T-helper 9 cell (primary cell): ENCODE measurements around the gene RAB40B.
A peak's percentile ranks its signal among the peaks of the same experiment; 100 is the strongest.

ENCODE experiments used
- DNase-seq: peaks from one replicate; pipeline ENCODE4 v3.0.0-alpha.2; 2020

RAB40B gene

DNA sequence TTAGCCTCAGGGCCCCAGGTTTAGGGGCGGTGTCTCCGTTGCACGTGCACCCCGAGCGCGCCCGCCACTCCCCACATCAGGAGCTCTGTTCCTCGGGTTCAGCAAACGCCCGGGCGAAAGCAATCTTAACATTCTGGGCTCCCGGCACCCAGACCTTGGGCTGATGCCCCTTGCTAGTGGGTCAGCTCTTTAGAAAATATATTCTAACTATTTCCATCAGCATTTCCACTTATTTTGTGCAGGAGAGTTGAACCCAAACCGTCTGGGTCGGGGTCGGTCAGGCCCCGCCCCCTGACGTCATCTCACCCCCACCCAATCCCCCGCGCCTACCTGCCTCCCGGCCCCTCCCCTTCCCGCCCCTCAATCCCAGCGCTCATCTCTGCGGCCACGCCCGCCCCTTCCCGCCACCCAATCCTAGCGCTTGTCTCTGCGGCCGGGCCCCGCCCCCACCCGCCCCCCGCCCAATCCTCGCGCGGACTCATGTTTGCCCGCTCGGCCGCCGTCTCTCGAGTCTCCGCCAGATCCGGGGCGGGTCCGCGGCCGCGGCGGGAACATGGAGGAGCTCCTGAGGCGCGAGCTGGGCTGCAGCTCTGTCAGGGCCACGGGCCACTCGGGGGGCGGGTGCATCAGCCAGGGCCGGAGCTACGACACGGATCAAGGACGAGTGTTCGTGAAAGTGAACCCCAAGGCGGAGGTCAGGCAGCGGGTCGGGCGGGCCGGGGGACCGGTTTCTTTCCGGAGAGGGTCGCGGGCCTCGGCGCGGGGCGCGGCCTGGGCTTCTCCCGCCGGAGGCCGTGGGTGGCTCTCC is 17.9 kb upstream of the RAB40B start, which contains the start of gene FN3KRP:
FN3KRP (plus strand) TSS at position 504 of the 808 bp plus-strand sequence; CDS start at position 554, 50 bp downstream.
- DNase-seq = peak; percentile 94

DNA sequence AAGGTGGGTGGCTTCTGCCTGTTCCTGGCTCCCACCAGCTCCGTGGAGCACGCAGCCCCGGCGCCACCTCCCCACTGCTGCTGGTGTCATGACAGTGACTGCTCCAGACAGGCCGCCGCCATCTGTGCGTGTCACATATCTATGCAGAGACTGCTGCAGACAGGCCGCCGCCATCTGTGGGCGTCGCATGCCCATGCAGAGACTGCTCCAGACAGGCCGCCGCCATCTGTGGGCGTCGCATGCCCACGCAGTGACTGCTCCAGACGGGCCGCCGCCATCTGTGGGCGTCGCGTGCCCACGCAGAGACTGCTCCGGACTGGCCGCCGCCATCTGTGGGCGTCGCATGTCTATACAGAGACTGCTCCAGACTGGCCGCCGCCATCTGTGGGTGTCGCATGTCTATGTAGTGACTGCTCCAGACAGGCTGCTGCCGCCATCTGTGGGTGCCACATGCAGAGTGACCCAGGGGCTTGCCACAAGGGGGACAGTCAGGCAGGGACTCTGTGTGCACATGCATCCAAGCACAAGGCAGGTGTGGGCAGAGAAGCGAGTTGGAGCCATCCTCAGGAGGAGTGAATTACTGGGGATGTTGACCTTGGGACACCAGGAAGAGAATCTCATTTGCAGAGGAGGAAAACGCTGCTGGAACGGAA is 14.7 kb upstream of the RAB40B start:
- no peak for DNase-seq

DNA sequence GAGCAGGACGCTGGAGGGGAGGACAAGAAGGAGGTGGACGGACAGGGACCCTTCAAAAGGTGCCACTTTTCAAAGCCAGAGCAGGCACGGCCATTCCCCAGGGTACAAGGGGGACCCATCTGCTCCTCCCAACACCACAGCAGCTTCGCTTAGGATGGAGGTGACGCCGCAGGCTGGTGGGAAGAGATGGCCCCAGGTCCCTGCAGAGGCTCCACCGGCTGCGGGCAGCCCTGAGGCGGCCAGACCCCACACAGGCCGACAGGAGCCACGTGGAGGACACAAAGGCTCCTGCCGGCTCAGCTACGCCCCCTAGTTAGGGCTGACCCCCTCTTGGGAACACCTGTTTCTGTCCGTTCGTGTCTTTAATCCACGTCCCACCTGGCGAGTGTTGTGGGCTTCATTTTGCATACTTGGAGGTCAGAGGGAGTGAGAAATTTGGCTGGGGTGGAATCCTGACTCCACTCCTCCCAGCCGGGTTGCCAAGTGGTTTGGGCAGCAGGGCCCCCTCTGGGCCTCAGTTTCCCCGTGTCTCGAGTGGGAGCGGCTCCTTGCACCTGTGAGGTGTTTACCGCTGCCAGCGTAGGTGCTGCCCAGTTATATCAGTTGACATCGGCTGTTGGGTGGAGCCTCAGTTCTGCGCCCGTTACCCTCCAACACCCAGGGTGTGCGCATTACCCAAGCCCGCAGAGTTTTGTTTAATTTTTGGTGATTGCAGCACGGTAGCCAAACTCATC is 12.2 kb upstream of the RAB40B start:
- DNase-seq = no peak

DNA sequence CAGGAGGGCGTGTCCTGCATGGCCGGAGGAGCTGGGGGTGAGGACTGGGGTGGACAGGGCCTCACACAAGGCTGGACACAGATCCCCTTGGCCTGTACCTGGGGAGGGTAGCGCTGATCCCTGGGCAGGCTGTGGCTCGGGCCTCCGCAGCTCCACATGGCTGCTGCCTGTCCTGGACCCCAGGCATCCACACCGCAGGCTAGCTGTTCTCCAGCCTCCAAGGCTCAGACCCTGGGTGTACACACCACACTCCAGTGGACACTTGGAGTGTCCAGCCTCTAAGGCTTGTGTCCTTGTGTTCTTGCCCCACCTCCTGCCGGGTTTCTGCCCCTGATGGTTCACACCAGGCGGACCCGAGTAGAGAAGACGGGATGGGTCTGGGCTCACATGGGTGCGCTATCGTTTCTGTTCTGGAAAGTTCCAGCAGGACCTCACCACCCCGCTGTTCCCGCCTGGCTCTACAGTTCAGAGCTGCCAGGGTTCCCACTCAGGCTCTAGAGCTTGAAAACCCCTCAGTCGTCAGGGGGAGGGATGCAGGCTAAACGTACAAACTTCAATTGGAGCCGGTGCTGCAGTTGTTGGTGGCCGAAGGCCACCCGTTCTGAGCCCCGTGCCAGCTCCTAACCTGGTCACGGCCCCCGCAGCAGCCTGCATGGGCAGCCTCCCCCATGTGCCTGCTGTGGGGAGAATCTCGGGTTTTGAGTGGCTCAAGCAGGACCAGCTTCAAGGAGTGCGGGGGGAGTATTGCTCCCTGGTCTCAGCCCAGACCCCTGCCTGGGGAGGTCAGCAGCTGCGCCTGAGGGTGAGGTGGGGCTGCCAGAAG is 11.4 kb upstream of the RAB40B start:
- DNase-seq = no peak

DNA sequence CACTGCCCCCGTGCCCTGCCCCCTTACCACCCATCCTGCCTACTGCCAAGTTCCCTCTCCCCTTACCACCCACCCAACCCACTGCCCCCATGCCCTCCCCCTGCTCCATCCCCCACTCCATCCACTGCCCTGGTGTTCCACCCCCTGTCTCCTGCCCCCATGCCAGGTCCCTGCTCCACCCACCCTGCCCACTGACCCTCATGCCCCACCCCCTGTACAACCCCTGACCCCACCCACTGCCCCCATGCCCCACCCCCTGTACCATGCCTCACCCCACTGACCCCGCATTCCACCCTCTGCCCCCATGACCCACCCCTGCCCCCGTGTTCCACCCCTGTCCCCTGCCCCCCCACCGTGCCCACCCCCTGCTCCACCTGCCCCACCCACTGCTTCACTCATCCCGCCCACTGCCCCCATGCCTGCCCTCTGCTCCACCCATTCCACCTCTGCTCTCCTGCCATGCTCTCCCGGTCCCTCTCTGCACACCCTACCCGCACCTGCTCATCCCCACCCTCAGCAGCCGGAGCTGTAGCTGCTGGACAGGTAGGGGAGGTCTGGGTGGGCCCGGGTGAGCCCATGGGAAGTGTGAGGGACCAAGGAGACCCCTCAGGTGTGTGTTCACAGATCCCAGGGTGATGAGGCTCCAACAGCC is 10.7 kb upstream of the RAB40B start:
- DNase-seq = no peak

DNA sequence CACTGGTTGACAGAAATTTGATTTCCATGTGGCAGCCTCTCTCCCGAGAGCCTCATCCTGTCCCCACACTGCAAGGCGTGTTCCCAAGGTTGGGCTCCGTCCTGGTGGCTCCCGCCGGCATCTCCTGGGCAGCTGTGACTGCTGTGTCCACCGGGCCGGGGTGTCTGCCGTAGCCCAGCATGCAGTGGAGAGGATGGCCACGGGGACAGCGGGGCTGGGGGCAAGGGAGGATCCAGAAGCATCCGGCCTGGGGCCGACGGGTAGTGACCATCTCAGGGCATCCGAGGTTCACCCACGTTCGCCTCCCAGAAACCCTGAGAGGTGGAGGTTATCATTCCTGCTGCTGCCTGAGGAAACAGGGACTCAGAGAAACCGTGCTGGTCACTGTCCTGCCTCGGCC is 7.3 kb upstream of the RAB40B start:
- DNase-seq = no peak

DNA sequence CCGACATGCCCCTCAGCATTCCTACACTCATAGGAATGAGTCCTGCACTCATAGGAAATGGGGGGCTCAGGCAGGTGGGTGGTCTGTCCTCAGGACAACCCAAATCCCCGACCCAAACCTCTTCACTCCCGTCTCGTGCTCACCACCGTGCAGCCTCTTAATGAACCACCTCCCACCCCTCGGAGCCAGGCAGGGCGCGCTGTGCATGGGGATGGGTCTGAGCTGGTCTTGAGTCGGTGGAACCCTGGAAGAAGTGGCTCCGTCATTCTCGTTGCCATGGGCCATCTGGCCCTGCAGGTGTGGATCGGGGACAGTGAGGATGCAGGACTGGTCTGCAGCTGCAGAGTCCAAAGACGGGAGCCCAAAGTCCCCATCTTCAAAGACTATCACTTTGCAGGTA is 6.4 kb upstream of the RAB40B start:
- DNase-seq = no peak

DNA sequence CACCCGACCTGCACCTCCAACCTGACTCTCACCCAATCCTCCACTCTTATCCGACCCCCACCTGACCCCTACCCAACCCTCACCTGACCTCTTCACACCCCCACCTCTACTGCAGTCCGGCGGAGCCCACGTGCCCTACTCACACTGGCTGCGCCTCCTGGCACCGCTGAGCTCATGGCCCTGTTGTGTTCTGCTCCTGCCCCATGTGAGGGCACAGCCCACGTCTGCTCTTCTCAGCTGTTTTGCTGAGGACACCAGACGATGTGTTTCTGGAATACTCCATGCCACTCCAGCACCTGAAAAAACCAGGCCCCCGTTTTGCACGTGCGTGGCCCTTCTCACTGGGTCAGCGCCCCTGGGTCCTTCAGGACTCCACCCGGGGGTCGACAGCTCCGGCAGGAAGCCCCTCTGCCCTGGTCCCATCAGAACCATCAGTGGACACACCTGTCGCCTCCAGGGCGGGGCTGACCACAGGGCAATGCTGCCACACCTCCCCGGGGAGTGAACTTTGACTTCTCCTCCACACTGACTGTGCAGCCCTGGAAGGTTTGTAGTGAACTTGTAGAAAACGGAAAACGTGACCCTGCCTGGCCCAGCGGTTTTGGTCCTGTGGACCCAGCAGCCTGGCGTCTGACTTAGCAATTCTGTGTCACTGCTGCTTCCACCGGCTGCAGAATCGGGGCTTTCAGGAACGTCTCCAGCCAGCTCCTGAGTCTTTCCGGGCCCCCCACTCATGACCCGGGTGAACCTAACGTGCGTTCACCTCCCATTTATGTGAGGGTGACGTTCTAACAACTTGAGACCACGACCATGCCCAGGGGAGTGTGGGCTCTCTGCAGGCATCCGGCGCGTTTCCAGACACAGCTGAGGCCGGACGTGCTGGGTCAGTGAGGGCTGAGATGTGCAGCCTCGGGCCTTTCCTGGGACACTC is 5.7 kb upstream of the RAB40B start:
- no peak for DNase-seq

DNA sequence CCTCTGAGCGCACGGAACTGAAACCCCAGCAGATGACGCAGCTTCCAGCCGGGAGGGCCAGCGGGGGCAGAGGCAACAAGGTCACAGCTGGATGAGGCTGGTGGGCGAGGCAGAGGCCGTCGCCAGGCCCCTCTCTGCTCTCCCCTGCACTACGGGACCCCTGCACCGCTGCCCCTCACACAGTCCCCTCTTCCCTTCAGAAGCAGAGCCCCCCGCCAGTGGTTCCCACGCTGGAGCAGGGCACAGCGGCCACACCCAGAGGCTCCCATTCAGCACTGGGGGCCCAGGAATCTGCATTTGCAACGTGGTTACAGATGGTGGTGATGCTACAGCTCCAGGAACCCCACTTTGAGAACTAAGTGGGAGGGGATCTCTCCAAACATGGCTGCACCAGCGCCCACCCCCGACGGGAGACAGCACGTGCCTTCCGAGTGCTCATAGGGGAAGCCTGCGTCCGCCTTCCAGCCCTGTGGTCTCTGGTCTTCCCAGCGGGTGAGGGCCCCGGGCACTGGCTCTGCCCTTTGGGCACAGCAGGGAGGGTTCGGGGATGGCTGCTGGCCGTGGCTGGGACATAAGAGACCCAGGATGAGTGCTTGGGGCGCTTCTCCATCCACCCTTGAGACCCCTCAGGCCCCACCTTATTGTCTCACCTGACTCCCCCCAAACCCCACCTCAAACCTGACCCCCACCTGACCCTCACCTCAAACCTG is 4.7 kb upstream of the RAB40B start:
- no peak for DNase-seq

DNA sequence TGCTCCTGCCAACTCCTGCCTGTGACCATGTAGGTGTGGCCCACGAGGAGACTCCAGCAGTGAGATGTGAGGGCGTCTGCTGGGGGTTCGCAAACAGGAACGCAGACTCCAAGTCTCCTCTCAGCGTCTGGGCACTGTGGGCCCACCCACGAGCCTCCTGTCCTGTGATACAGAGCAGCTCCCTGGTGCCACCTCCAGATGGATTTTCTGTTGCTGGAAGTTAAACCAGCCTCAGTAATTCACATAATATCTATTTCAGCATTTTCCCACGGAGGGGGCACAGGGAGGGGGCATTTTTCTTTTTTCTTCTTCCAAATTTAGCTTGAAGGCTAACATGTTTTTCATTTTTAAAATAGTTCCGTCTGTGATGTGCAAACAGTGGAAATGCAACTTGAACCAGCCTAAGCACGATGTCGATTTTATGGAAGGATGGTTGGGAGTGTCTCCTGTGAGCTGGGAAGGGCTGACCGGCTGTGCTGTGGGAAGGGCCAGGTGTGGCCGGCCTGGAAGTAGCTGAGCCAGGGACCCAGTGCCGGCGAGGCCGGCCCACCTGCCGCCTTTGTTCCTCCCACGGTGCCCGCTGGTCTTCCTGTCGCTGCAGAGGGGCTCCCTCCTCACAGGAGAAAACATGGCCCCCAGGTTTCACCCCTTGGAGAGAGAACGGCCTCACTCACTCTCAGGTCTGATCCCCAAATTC is 3.9 kb upstream of the RAB40B start:
- no peak for DNase-seq

DNA sequence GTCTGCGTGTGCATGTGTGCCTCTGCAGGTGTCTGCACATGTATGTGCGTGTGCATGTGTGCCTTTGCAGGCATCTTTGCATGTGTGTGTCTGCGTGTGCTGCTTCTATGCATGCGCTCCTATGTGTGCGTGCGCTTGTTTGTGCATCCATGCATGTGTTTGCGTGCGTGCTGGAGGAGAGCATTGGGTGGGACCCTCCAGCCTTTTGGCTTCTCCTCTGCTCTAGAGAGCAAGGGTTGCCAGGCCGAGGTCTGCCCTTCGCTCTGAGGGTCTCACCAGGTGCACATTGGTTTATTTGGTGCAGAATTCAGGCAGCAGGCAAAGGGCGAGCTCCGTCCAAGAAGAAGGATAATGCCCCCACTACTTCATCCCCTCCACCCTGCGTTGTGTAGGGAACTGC is 1.1 kb upstream of the RAB40B start:
- no peak for DNase-seq

DNA sequence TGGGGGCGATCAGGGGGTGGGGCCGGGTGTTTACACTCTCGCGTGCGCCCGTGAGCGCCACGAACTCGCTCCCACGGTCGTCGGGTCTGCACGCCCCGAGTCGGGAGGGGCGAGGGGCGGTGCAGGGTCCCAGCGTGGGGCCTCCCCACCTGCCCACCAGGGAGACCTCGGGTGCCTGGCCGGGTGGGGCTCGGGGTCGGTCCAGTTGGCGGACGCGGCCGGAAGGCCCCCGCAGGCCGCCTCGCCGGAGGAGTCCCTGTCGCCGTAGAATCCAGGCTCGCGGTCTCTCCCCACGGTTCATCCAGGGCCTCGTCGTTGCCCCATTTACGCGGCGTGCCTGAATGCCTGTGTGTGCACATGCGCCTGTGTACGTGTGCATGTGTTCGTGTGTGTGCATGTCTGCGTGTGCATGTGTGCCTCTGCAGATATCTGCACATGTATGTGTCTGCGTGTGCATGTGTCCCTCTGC is 510 bp upstream of the RAB40B start:
- DNase-seq = no peak

DNA sequence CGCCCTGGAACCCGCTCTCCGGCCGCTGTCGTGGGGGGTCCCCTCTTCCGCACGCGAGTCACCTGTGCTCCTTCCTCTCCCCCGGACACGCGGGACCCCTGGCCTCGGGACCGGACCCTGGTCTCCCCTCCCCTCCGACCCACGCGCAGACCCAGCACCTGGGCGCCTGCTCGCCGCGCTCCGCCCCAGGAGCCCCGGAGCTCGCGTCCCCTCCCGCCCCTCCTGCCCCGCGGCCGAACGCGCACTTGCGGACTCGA is 762 bp downstream of the RAB40B start:
- no peak for DNase-seq

DNA sequence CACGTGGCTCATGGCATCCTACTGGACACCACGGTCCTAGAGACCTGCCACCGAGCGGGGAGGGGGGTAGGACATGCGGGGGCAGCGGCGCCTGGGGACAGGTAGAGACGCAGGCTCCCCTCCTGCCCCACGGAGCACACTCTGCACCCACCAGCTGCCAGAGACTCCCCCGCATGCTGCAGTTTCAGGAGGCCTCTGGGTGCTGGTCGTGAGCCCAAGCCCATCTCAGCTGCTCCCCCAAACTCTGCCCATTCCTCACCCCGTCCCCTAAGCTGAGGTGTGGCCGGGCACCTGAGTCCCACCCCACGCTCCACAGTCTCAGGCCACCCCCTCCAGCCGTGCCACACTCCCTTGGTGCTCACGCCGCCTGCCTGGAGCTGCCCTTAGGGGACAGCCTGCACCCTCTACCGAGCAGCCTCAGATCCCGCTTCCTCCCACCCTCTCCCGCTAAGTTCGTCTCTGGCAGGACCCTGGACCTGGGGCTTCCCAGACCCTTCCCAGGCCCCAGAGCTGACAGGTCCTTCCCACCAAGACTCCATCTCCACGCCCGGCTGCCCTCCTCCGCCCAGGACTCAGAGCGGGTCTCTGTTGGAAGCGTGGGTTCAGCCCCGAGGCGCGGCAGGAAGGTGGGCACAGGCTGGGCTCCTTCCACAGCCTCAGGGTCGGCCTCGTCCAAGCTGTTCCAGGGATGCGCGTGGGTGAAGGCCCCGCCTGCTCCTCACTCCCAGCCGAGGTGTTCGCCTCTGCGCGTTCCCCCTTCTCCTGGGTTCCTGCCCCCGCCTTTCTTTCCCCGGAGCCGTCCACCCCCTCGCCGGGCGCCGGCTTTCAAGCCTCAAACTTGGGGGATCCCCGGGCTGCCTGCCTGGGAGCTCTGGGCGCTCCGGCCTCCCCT is 1.3 kb downstream of the RAB40B start:
- DNase-seq = no peak

DNA sequence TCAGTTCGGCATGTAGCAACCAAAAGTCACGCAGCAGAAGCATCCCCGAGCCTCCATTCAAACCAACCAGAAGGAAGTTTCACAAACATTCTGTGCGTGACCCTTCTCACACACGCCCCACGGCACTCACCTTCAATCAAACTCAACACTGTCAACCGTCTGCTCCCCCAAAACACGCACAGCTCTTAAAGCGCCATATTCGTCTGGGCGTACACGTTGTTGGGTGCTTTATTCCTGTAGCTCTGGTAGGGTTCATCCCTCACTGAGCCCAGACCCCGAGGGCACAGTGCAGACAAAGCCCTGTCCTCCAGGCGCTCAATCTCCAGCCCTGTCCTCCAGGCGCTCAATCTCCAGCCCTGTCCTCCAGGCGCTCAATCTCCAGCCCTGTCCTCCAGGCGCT is 2.2 kb downstream of the RAB40B start:
- no peak for DNase-seq

DNA sequence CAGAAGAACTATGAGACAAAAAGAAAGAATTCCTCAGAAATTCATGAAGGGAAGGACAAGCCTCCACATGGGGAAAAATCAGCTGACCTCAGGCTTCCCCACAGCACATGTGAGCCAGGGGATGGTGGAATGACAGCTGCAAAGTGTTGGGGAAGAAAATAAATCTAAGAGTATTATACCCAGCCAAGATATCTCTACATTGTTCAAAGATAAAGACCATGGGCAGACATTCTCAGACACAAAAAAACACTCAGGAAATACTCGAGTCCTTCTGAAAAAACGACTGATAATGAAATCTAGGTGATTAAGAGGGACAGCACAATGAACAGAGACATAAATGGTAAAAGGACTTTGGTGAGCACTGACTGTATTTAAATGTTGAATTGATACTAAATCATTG is 3.9 kb downstream of the RAB40B start:
- DNase-seq = no peak

DNA sequence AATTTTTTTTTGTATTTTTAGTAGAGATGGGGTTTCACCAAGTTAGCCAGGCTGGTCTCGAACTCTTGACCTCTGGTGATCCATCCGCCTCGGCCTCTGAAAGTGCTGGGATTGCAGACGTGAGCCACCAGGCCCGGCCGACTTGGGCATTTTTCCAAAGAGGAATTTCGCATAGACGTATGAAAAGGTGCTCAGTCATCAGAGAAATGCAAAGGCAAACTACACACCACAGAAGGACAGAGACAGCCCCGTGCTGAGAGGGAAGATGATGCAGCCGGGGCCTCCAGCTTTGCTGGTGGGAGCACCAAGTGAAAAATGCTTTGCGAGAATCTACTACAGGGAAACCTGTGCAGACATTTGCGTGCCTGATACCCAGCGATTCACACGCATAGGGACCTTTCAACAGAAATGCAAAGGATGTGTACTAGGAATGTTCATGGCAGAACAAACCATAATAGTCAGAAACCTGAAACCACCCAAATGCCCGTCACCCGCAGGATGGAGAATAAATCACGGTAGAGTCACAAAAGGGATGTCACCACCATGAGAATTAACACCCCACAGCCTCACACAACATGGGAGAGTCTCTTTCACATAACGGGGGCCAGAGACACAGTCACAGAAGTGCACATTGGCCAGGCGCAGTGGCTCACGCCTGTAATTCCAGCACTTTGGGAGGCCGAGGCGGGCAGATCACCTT is 5.2 kb downstream of the RAB40B start:
- DNase-seq = no peak

DNA sequence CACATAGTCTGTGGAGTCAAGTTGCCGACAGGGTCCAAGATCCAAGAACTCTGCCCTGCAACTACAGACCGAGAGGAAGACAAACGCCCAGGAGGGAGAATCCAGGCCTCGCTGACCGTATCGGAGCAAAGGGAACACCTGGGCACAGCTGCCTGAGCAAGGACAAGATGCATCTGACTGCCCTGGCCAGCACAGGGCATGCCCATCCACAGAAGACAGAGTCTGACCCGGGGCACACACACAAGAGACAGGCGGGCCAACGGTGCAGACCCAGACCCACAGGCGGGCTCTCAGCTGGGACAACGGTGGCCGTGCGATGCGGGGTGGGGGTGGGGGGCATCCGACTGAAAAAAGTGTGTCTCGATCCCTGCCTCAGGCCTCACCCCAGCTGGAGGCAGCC is 6.2 kb downstream of the RAB40B start:
- DNase-seq = no peak
